ENCODE measurements around the gene PARM1. TPM values are rescaled to one million over a fixed set of nuclear protein-coding genes. Genes with fewer than 3 reads are reported as not detected.

PARM1 gene
- total and polyA plus RNA-seq, 9 of the 15 experiments (the other 6 are each of a cell fraction or from before 2014, with no cell fraction given), result 0.07 TPM; not detected in 8

DNA sequence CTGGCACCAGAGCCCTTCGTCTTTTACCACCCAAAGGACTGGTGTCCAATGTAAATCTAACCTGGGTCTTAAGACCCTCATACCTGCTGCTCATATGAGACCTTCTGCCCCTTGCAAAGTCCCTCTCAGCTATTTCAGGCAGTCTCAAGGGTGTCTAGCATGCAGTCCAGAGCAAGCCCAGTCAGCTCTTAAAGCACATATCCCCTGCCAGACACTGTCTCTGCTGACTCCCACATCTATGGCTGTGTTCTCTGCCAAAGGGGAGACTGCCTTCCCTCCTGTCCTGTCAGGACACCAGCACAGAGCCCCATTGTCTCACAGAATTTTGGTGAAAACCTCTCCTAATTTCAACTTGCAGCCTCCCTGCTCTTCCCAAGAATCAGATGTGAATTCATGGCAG, 118.5 kb downstream of the PARM1 start:
- Histone ChIP-seq H3K79me2 (ENCODE audit: control insufficient read depth, insufficient read depth, low read length) (no peaks in the 10 kb centered on the region), H3K27ac (ENCODE audit: extremely low read depth, low read depth, low read length) (no peak overlapping the region), H3K36me3 (ENCODE audit: control insufficient read depth, insufficient read depth, low read length) (no peaks in the 10 kb centered on the region), H2AFZ (ENCODE audit: low read depth, low read length) (no peak overlapping the region), H3K9me1 (ENCODE audit: control insufficient read depth, insufficient read depth, low read length) (no peaks in the 10 kb centered on the region), H3K9ac (ENCODE audit: insufficient read depth in 1 of 2, low read depth in 2 of 2, low read length in 2 of 2) (no peak overlapping the region), H3K9me3 (replicated peaks; ENCODE audit: control insufficient read depth, insufficient read depth, low read depth, low read length) (no peaks in the 10 kb centered on the region), H3K4me2 (ENCODE audit: insufficient read depth, low read length) (no peak overlapping the region), H3K4me3 (no peak overlapping the region), H3K4me1 (replicated peaks in 1 of 2; ENCODE audit: control insufficient read depth in 2 of 2, insufficient read depth in 2 of 2, low read length in 2 of 2) (no peaks in the 10 kb centered on the region), H3K27me3 (ENCODE audit: control insufficient read depth in 2 of 2, insufficient read depth in 2 of 2, low read length in 2 of 2) (peaks cover 0 to 4% of the 10 kb centered on the region in 2 experiments; a peak in 2 of 5 replicates), H4K20me1 (replicated peaks; ENCODE audit: control insufficient read depth, insufficient read depth, low read length) (no peaks in the 10 kb centered on the region)
- ChIA-PET POLR2A (no interaction called here), CTCF (ENCODE audit: low intra/inter-chr PET ratio) (no interaction called here)
- in situ Hi-C loops (cut with MboI), result no loop called here
- TF ChIP-seq ZZZ3 (IDR thresholded peaks at IDR 0.05) (no peak), ZEB2 (IDR thresholded peaks at IDR 0.05) (no peak), DMBX1 (CRISPR knock-in tag; IDR thresholded peaks at IDR 0.05; ENCODE audit: borderline replicate concordance) (no peak), ZNF3 (CRISPR knock-in tag; IDR thresholded peaks at IDR 0.05) (no peak), ZNF561 (CRISPR knock-in tag; conservative IDR thresholded peaks at IDR 0.05) (no peak), ZNF589 (CRISPR knock-in tag; IDR thresholded peaks at IDR 0.05; ENCODE audit: low read depth) (no peak)
- TF ChIP-seq, protein P1, sequence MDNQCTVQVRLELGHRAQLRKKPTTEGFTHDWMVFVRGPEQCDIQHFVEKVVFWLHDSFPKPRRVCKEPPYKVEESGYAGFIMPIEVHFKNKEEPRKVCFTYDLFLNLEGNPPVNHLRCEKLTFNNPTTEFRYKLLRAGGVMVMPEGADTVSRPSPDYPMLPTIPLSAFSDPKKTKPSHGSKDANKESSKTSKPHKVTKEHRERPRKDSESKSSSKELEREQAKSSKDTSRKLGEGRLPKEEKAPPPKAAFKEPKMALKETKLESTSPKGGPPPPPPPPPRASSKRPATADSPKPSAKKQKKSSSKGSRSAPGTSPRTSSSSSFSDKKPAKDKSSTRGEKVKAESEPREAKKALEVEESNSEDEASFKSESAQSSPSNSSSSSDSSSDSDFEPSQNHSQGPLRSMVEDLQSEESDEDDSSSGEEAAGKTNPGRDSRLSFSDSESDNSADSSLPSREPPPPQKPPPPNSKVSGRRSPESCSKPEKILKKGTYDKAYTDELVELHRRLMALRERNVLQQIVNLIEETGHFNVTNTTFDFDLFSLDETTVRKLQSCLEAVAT (IDR thresholded peaks at IDR 0.05), result no peak
- TF ChIP-seq, protein P2, sequence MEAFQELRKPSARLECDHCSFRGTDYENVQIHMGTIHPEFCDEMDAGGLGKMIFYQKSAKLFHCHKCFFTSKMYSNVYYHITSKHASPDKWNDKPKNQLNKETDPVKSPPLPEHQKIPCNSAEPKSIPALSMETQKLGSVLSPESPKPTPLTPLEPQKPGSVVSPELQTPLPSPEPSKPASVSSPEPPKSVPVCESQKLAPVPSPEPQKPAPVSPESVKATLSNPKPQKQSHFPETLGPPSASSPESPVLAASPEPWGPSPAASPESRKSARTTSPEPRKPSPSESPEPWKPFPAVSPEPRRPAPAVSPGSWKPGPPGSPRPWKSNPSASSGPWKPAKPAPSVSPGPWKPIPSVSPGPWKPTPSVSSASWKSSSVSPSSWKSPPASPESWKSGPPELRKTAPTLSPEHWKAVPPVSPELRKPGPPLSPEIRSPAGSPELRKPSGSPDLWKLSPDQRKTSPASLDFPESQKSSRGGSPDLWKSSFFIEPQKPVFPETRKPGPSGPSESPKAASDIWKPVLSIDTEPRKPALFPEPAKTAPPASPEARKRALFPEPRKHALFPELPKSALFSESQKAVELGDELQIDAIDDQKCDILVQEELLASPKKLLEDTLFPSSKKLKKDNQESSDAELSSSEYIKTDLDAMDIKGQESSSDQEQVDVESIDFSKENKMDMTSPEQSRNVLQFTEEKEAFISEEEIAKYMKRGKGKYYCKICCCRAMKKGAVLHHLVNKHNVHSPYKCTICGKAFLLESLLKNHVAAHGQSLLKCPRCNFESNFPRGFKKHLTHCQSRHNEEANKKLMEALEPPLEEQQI (IDR thresholded peaks at IDR 0.05), result no peak
- intact Hi-C loops (cut with micrococcal nuclease), result no loop called here
- no peak for FAIRE-seq
- 0% methylated on average over 1 of the region's 1 CpG for WGBS (ENCODE audit: insufficient coverage, low coverage, missing lambda C conversion rate)
- no peak for DNase-seq (ENCODE audit: extremely low read depth in 1 of 4, low spot score in 3 of 4)
- ATAC-seq, result no peak
- no TSS peak for BruUV-seq (replicated peaks)
